Measurements from ENCODE around the gene LRMDA.

- TF ChIP-seq CEBPB (IDR thresholded peaks at IDR 0.05; ENCODE audit: low read depth, low read length) (no peak), CTCF (conservative IDR thresholded peaks at IDR 0.05; ENCODE audit: low read depth, low read length) (no peak), RAD21 (IDR thresholded peaks at IDR 0.05; ENCODE audit: low read length) (no peak), USF2 (IDR thresholded peaks at IDR 0.05; ENCODE audit: low read depth, low read length) (no peak), MXI1 (IDR thresholded peaks at IDR 0.05; ENCODE audit: borderline replicate concordance, low read depth, low read length) (no peak), SMC3 (IDR thresholded peaks at IDR 0.05; ENCODE audit: low read depth, low read length) (no peak), MAFK (IDR thresholded peaks at IDR 0.05; ENCODE audit: low read depth, low read length) (no peak)
These were observed 1047.8 kb downstream of the LRMDA start for GRCh38 chr10:76479103-76479790.

All from IMR-90 (cell line).